ENCODE results near the gene AACS.
"Not testable (repeated sequence)": the region's sequence is repeated elsewhere in the genome, so short reads cannot be mapped to it uniquely, and the experiment has no call there.

Gene AACS

DNA sequence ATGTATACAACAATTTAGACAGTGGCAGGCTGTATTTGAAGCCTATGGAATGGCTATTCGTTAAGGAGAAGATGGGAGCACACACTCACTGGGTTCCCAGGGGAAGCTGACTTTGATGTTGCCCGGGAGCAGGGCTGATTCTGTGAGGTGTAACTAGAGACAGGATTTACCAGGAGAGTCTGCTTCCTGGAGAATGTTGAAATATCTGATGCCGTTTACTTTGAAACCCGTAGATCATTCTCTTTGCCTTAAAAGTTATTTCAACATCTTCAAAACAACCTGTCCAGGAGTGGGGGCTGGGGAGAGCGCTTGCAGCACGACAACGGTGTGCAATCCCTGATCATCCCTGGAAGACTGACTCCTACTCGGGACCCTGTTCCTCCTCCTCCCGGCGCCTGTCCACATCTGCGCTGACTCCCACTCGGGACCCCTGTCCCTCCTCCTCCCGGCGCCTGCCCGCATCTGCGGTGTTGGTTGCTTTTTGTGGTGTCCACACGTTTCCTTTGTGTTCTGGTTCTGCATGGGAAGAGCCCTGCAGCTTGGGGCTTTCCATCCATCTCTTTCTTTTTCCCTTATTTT lies 72.6 kb downstream of the AACS start:
- H3K4me3 ChIP-seq (ENCODE audit: low read length) = no peak overlapping the region
- H3K4me1 ChIP-seq (ENCODE audit: control insufficient read depth, insufficient read depth, low read length) = no peaks in the 10 kb centered on the region
- H3K27me3 ChIP-seq (ENCODE audit: control insufficient read depth, insufficient read depth, low read length) = no peaks in the 10 kb centered on the region
- H3K36me3 ChIP-seq (ENCODE audit: control insufficient read depth, insufficient read depth, low read length) = peaks cover 3% of the 10 kb centered on the region
- no peak overlapping the region for H3K27ac ChIP-seq (ENCODE audit: low read depth, low read length)
- H3K9ac ChIP-seq (ENCODE audit: low read length) = no peak overlapping the region

DNA sequence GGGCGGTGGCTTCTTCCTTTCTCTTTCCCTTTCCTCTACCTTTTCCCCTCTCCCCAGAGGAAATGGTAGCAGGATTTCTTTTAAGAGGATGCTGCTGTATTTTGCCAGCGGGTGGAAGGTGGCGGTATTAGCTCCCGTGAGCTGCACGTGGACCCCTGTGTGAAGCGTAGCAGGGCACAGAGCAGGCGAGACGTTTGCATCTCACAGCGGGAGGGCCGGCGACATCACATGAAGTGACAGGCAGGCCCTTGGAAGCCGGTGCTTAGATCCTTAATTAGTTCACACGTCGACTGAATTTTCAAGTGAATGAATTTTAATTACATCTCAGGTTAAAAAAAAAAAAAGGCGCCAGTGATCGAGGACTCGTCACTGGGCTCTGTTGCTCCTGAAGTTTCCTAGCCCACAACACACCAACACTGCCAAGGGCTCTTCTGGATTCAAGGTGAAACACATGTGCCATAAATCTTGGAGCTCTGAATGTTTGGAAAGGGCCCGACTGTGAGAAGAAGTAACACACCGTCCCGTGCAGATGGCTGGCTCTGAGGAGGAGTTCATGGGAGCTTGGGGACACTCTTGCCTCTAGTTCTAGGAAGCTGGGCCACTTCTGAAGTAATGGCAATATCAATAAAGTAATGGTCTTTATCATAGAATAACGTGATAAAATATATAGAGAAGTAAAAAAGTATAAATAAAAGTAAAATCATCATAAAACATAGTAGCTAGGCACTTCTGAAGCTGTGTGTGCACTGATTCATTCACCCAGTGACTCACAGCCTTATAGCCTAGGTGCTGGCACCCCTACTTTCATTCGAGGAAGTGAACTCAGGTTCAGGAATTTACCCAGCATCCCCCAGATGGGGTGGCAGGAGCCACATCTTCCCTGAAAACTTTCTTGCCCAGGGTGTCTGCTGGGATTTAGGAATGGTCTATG lies 75.3 kb downstream of the AACS start:
- no peaks in the 10 kb centered on the region for H3K4me1 ChIP-seq (ENCODE audit: control insufficient read depth, insufficient read depth, low read length)
- H3K27ac ChIP-seq (ENCODE audit: low read depth, low read length) = no peak overlapping the region
- H3K27me3 ChIP-seq (ENCODE audit: control insufficient read depth, insufficient read depth, low read length) = no peaks in the 10 kb centered on the region
- H3K36me3 ChIP-seq (ENCODE audit: control insufficient read depth, insufficient read depth, low read length) = no peaks in the 10 kb centered on the region
- H3K4me3 ChIP-seq (ENCODE audit: low read length) = no peak overlapping the region
- H3K9ac ChIP-seq (ENCODE audit: low read length) = no peak overlapping the region

DNA sequence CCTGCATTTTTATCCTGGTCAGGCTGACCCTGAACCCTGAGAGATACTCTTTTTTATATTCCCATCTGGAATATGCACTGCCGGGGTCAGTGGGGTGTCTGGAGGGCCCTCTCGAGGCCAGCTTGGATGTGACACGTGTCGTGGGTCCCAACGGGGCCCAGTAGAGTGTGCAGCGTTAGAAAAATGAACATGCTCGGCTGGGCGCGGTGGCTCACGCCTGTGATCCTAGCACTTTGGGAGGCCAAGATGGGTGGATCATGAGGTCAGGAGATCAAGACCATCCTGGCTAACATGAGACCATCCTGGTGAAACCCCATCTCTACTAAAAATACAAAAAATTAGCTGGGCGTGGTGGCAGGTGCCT lies 76.0 kb downstream of the AACS start:
- not testable (repeated sequence) for H3K27ac ChIP-seq (ENCODE audit: low read depth, low read length); H3K27me3 ChIP-seq (ENCODE audit: control insufficient read depth, insufficient read depth, low read length); H3K9ac ChIP-seq (ENCODE audit: low read length); H3K4me3 ChIP-seq (ENCODE audit: low read length); H3K36me3 ChIP-seq (ENCODE audit: control insufficient read depth, insufficient read depth, low read length); H3K4me1 ChIP-seq (ENCODE audit: control insufficient read depth, insufficient read depth, low read length)

DNA sequence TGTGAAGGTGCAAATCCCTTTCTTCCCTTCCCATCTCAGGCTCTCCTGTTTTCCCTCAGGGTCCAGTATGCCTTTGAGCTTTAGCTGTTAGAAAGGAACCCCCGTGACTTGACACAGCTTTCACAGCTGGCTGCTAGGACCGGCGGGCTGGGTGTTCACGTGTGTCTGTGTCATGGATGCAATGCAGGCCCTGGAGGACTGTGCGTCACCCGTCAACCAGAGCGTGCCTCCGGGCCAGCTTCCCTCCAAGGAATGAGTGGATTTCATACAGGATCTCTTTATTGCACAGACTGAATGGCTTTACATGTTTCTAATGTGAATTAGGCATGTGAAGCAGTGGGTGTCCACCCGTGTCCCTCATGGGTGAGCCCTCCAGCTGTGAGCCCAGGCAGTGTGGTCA lies 77.4 kb downstream of the AACS start:
- no peaks in the 10 kb centered on the region for H3K36me3 ChIP-seq (ENCODE audit: control insufficient read depth, insufficient read depth, low read length)

DNA sequence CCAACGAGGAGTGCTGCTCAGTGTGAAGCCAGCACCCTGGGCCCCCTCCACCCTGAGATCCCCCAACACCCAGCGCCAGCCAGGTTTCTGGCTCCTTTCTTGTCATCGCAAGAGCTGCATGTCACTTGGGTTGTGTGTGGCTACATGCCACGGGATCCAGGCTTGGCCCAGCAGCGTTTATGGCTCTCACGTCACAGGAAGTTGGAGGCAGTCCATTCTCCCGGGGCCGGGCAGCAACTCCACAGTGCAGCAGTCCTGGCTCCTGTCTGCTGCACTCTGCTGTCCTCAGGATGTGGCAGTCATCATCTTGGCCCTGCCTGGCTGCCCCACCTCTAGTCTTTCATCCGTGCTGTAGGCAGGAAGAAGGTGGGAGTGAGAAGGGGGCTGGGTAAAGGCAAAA lies 78.3 kb downstream of the AACS start:
- Histone ChIP-seq H3K9ac (ENCODE audit: low read length) (no peak overlapping the region), H3K4me1 (ENCODE audit: control insufficient read depth, insufficient read depth, low read length) (no peaks in the 10 kb centered on the region), H3K36me3 (ENCODE audit: control insufficient read depth, insufficient read depth, low read length) (no peaks in the 10 kb centered on the region), H3K27me3 (ENCODE audit: control insufficient read depth, insufficient read depth, low read length) (no peaks in the 10 kb centered on the region), H3K4me3 (ENCODE audit: low read length) (no peak overlapping the region), H3K27ac (ENCODE audit: low read depth, low read length) (no peak overlapping the region)

More for the DNA sequence above, 77.4 kb downstream of the AACS start:
- Histone ChIP-seq H3K27ac (ENCODE audit: low read depth, low read length) (no peak overlapping the region), H3K9ac (ENCODE audit: low read length) (no peak overlapping the region), H3K27me3 (ENCODE audit: control insufficient read depth, insufficient read depth, low read length) (no peaks in the 10 kb centered on the region), H3K4me1 (ENCODE audit: control insufficient read depth, insufficient read depth, low read length) (no peaks in the 10 kb centered on the region), H3K4me3 (ENCODE audit: low read length) (no peak overlapping the region)

DNA sequence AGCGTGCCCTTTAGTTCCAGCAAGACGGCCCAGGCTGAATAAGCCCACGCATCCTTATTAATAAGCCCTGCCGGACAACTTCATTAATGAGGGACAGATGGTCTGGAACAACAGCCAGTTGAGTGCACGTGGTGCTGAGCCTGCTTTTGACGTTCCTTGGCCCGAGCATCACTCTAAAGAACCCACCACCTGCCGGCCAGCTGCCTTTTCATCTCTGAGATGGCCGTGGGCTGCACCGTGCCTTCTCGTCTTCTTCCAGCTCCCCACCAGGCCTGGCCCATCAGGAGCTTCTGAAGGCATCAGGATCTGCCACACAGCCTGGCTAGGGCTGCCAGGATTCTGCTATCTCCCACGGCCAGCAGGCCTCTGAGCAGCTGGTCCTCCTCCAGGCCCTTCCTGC lies 80.0 kb downstream of the AACS start:
- Histone ChIP-seq H3K36me3 (ENCODE audit: control insufficient read depth, insufficient read depth, low read length) (no peaks in the 10 kb centered on the region), H3K27ac (ENCODE audit: low read depth, low read length) (no peak overlapping the region), H3K27me3 (ENCODE audit: control insufficient read depth, insufficient read depth, low read length) (no peaks in the 10 kb centered on the region), H3K4me3 (ENCODE audit: low read length) (no peak overlapping the region), H3K9ac (ENCODE audit: low read length) (no peak overlapping the region), H3K4me1 (ENCODE audit: control insufficient read depth, insufficient read depth, low read length) (no peaks in the 10 kb centered on the region)

DNA sequence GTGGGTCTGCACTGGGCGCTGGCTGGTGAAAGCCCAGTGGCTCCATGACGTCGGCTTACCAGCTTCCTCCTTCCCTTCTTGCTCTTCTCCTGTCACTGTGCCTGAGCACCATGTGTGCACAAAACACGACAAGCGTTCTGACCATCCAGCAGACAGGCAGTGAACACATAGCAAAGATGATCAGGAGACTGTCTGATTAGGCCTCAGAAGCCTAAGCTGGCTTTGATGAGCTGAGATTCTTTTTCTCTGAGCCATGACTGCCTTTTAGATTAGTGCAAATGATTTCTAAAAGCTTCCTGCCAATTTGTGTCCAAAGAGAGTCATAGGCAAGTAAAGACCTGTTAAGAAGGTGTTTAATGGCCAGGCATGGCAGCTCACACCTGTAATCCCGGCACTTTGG lies 83.1 kb downstream of the AACS start:
- no peaks in the 10 kb centered on the region for H3K4me1 ChIP-seq (ENCODE audit: control insufficient read depth, insufficient read depth, low read length)
- no peak overlapping the region for H3K27ac ChIP-seq (ENCODE audit: low read depth, low read length)
- H3K9ac ChIP-seq (ENCODE audit: low read length) = no peak overlapping the region
- no peaks in the 10 kb centered on the region for H3K36me3 ChIP-seq (ENCODE audit: control insufficient read depth, insufficient read depth, low read length)
- H3K4me3 ChIP-seq (ENCODE audit: low read length) = no peak overlapping the region
- H3K27me3 ChIP-seq (ENCODE audit: control insufficient read depth, insufficient read depth, low read length) = no peaks in the 10 kb centered on the region

DNA sequence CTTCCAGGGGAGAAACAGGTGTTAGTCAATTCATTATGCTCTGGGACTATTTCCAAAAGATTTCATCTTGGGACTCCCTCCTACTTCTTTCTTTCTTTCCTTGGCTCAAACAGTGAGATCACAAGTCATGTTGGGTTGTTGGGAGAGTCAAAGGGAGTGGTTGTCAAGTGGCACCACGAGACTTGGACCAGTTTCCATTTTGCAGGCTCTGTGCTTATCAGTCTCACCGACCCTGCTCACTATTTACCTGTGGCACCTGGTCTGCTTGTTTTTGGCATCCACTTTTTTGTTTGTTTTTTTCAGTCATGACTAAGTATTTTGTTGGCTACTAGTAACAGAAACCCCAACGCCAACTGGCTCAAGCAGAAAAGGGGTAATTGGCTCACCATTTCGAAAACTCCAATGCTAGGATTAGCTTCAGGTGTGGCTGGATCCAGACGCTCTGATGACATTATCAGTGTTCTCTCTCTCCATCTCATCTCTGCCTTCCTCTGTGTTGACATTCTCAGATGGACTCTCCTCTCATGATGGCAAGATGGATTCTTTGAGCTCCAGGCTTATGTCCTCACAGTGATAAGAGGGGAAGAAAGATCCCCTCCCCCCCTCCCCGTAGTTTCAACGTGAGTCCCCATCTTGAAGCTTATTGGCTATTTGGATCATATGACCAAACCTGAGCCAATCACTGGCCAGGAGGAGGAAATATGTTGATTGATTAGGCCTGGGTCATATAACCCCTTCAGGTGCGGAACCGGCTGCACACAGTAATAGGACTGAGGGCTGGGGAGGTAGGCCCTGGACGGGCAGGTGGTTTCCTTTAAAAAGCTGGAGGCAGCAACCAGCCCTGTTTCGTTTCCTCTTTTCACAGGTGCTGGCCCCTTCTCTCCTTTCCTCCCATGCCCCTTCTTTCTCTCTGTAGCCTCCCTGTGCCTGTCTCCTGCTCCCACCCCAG lies 84.2 kb downstream of the AACS start:
- Histone ChIP-seq H3K27me3 (ENCODE audit: control insufficient read depth, insufficient read depth, low read length) (no peaks in the 10 kb centered on the region), H3K4me1 (ENCODE audit: control insufficient read depth, insufficient read depth, low read length) (no peaks in the 10 kb centered on the region), H3K9ac (ENCODE audit: low read length) (no peak overlapping the region), H3K27ac (ENCODE audit: low read depth, low read length) (no peak overlapping the region), H3K4me3 (ENCODE audit: low read length) (no peak overlapping the region), H3K36me3 (ENCODE audit: control insufficient read depth, insufficient read depth, low read length) (no peaks in the 10 kb centered on the region)

DNA sequence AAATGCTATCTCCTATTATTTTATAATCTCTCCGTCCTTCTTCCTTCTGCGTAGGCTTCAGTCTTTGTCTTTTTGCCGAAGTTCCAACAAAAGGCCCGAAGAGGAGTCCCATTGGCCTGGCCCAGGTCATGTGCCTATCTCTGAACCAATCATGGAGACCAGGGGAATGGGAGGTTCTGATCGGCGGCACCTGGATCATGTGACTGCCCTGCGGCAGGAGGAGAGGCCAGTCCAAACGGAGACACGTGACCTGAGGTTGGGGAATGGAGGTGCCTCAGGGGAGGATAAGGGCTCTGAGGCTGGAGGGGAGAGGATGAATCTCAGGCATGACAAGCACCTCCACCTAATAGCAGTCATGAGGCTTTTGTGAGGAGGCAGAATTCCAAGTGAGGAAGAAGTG lies 86.0 kb downstream of the AACS start:
- H3K4me3 ChIP-seq (ENCODE audit: low read length) = no peak overlapping the region
- H3K9ac ChIP-seq (ENCODE audit: low read length) = no peak overlapping the region
- no peaks in the 10 kb centered on the region for H3K27me3 ChIP-seq (ENCODE audit: control insufficient read depth, insufficient read depth, low read length)
- H3K27ac ChIP-seq (ENCODE audit: low read depth, low read length) = no peak overlapping the region
- H3K4me1 ChIP-seq (ENCODE audit: control insufficient read depth, insufficient read depth, low read length) = no peaks in the 10 kb centered on the region
- no peaks in the 10 kb centered on the region for H3K36me3 ChIP-seq (ENCODE audit: control insufficient read depth, insufficient read depth, low read length)

DNA sequence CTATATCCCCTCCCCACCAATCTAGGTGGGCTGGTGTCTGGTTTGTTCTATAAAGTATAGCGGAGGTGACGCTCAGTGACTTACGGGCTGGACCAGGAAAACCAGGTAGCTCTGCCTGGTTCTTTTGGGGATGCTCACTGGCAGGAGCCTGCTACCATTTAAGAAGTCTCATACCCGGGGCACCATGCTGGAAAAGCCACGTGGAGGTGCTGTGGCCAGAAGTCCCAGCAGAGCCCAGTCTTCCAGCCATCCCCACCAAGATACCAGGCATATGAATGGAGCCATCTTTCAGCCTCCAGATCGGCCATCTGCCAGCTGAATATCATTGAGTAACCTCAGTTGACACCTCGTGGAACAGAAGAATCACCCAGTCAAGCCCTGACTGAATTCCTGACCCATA lies 87.2 kb downstream of the AACS start:
- Histone ChIP-seq H3K36me3 (ENCODE audit: control insufficient read depth, insufficient read depth, low read length) (no peaks in the 10 kb centered on the region), H3K9ac (ENCODE audit: low read length) (no peak overlapping the region), H3K27me3 (ENCODE audit: control insufficient read depth, insufficient read depth, low read length) (no peaks in the 10 kb centered on the region), H3K4me3 (ENCODE audit: low read length) (no peak overlapping the region), H3K4me1 (ENCODE audit: control insufficient read depth, insufficient read depth, low read length) (no peaks in the 10 kb centered on the region), H3K27ac (ENCODE audit: low read depth, low read length) (no peak overlapping the region)

DNA sequence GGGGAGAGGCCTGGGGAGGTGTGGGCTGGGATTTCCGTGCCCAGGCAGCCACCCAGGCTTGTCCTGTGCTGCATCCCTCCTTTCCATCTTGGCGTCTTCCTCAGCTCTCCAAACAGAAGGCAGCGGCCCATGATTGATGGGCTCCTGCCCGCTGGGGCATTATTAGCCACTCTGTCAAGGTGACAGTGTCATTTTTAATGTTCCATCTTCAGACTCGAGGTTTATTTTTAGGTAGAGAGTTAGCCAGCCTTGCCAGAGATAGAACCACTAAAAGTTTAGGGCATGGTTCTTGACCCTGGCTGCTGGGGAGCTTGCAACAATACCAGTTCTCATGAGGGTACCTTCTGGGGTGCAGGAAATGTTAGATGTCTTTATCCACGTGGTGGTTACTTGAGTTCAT lies 90.1 kb downstream of the AACS start:
- Histone ChIP-seq H3K9ac (ENCODE audit: low read length) (no peak overlapping the region), H3K27me3 (ENCODE audit: control insufficient read depth, insufficient read depth, low read length) (no peaks in the 10 kb centered on the region), H3K36me3 (ENCODE audit: control insufficient read depth, insufficient read depth, low read length) (no peaks in the 10 kb centered on the region), H3K27ac (ENCODE audit: low read depth, low read length) (no peak overlapping the region), H3K4me3 (ENCODE audit: low read length) (no peak overlapping the region), H3K4me1 (ENCODE audit: control insufficient read depth, insufficient read depth, low read length) (no peaks in the 10 kb centered on the region)

DNA sequence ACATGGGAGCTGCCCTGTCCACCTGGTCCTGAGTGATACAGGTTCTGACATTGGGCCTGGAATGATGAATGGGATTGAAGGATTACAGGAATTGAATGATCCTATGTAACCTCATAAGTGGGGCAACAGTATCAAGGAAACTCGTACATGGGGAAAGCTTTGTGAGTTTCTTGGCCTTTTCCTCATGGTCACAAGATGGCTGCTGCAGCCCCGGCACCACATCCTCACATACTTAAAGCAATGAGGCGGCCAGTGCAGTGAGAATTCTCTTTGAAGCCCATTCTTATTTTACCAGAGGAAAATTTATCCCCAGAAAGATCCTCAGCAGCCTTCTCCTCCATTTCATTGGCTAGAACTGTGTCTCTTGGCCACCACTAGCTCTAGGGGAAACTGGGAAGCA lies 91.9 kb downstream of the AACS start:
- no peaks in the 10 kb centered on the region for H3K4me1 ChIP-seq (ENCODE audit: control insufficient read depth, insufficient read depth, low read length)
- no peaks in the 10 kb centered on the region for H3K27me3 ChIP-seq (ENCODE audit: control insufficient read depth, insufficient read depth, low read length)
- no peaks in the 10 kb centered on the region for H3K36me3 ChIP-seq (ENCODE audit: control insufficient read depth, insufficient read depth, low read length)
- no peak overlapping the region for H3K4me3 ChIP-seq (ENCODE audit: low read length)
- no peak overlapping the region for H3K27ac ChIP-seq (ENCODE audit: low read depth, low read length)
- no peak overlapping the region for H3K9ac ChIP-seq (ENCODE audit: low read length)

Data from rectal smooth muscle tissue (tissue), 1 donor.